Osteoblast (primary cell): ENCODE measurements around the gene NDFIP2. TPM values are rescaled to one million over a fixed set of nuclear protein-coding genes. Genes with fewer than 3 reads are reported as not detected.
A peak's percentile ranks its signal among the peaks of the same experiment; 100 is the strongest.

Experiments
- DNase-seq: peaks from one replicate; pipeline ENCODE4 v3.0.0; 2011; ENCODE audit warnings: low spot score, mixed read lengths; ENCODE audit not compliant: insufficient read length; ENCODE audit errors: missing footprints
- H2AFZ ChIP-seq: 2 replicates; pipeline ENCODE4 v1.6.0; 2011; ENCODE audit warnings: mild to moderate bottlenecking, low read length
- H3K27ac ChIP-seq: 2 replicates; pipeline ENCODE4 v1.5.1; 2011; ENCODE audit warnings: mild to moderate bottlenecking, low read depth, low read length, moderate library complexity
- H3K27me3 ChIP-seq: 2 replicates; pipeline ENCODE4 v1.6.0; 2012; ENCODE audit warnings: mild to moderate bottlenecking, control low read depth, inconsistent platforms, low read length, moderate library complexity; ENCODE audit not compliant: insufficient read depth
- H3K36me3 ChIP-seq: 2 replicates; pipeline ENCODE4 v1.5.1; 2011; ENCODE audit warnings: mild to moderate bottlenecking, low read length, control low read depth, moderate library complexity; ENCODE audit not compliant: insufficient read depth
- H3K4me1 ChIP-seq: 2 replicates; pipeline ENCODE4 v1.5.1; 2011; ENCODE audit warnings: mild to moderate bottlenecking, low read length, control low read depth, moderate library complexity; ENCODE audit not compliant: insufficient read depth
- H3K4me2 ChIP-seq: 2 replicates; pipeline ENCODE4 v1.6.0; 2011; ENCODE audit warnings: mild to moderate bottlenecking, low read length; ENCODE audit not compliant: insufficient read depth
- H3K4me3 ChIP-seq: fragments of 200-600 bp; sonication (generic); 3 replicates; pipeline ENCODE4 v1.5.1; 2012; ENCODE audit warnings: mild to moderate bottlenecking, low read length, inconsistent platforms; ENCODE audit not compliant: insufficient read depth
- H3K79me2 ChIP-seq: 2 replicates; pipeline ENCODE4 v1.6.0; 2012; ENCODE audit warnings: mild to moderate bottlenecking, low read length, control low read depth, inconsistent platforms; ENCODE audit not compliant: insufficient read depth
- H3K9me3 ChIP-seq: 2 replicates; pipeline ENCODE4 v1.5.1; 2011; ENCODE audit warnings: low read depth, low read length, control low read depth
- H4K20me1 ChIP-seq: 2 replicates; pipeline ENCODE4 v1.6.0; 2012; ENCODE audit warnings: mild to moderate bottlenecking, low read length, control low read depth; ENCODE audit not compliant: insufficient read depth
- total RNA-seq: library from RNA; depleted of rRNA; stranded (reverse); fragments of >200 nt; gene quantifications from 2 replicates; pipeline ENCODE4 v1.2.3, GENCODE V29; 2012
- TF ChIP-seq, protein P1 (sequence below): IDR thresholded peaks from 2 replicates; pipeline ENCODE4 v1.5.1; 2011; ENCODE audit warnings: mild to moderate bottlenecking, low read depth, low read length, moderate library complexity; ENCODE audit errors: extremely low read depth

The NDFIP2 gene
- total RNA-seq, 1 donor, result 56.5 TPM

DNA sequence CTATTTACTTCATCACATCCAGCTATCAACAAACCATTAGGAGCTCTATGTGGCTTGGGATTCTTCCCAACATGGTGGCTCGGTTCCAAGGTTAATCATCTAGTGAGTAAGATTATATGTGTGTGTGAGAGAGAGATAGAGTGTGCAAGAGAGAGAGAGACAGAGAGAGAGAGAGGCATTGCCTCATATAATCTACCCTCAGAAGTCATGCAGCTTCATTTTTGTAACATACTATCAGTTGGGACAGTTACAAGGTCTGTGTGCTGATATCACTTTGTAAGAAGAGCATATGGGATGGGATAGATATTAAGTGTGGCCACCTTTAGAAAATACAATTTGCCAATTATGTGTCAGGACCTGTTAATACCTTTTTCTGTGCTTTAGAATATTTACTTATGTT lies 104.1 kb downstream of the NDFIP2 start:
- TF ChIP-seq, protein P1, sequence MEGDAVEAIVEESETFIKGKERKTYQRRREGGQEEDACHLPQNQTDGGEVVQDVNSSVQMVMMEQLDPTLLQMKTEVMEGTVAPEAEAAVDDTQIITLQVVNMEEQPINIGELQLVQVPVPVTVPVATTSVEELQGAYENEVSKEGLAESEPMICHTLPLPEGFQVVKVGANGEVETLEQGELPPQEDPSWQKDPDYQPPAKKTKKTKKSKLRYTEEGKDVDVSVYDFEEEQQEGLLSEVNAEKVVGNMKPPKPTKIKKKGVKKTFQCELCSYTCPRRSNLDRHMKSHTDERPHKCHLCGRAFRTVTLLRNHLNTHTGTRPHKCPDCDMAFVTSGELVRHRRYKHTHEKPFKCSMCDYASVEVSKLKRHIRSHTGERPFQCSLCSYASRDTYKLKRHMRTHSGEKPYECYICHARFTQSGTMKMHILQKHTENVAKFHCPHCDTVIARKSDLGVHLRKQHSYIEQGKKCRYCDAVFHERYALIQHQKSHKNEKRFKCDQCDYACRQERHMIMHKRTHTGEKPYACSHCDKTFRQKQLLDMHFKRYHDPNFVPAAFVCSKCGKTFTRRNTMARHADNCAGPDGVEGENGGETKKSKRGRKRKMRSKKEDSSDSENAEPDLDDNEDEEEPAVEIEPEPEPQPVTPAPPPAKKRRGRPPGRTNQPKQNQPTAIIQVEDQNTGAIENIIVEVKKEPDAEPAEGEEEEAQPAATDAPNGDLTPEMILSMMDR, result no peak
- no peak overlapping the region for H3K27ac ChIP-seq
- H3K79me2 ChIP-seq, result no peaks in the 10 kb centered on the region
- no peak overlapping the region for H3K4me3 ChIP-seq
- no peaks in the 10 kb centered on the region for H3K36me3 ChIP-seq
- H3K27me3 ChIP-seq, result no peaks in the 10 kb centered on the region
- H3K4me2 ChIP-seq, result no peak overlapping the region
- no peaks in the 10 kb centered on the region for H3K4me1 ChIP-seq
- H2AFZ ChIP-seq, result no peak overlapping the region
- DNase-seq, result no peak
- no peaks in the 10 kb centered on the region for H3K9me3 ChIP-seq
- no peaks in the 10 kb centered on the region for H4K20me1 ChIP-seq

DNA sequence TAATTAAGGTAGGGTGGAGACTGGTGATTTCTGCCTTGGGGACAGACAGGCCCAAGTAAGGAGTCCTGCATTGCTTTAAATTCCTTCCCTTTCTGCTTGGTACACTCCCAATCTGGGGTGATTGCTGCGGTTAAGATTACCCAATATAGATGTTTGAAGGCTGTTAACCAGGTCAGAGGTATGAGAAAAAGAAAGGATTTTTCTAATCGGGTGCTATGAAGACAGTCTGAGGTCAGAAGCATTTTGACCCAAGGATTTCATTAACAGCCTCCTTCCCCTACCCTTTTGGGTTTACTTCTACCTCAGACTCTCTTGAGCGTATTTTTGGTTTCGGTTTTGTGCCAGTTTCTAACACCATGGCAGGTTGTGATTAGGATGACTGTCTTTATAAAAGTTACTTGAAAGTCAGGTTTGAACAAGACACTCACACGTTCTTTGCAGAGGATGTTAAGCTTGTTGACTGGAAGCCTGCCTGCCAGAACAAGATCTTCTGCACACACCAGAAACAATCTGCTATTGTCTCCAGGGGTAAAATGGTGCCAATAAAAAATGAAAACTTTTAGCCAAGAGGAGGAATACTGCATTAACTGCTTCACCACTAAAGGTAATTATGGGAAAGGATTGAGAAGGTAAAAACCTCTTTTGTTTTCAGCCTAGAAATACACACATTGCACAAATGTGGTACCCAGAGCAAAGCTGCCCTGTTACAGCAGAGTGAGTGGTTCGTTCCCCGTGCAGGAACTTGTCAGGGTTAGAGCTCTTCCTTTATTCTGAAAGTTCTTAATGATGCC lies 108.8 kb downstream of the NDFIP2 start:
- H4K20me1 ChIP-seq, result no peaks in the 10 kb centered on the region
- H3K9me3 ChIP-seq, result no peaks in the 10 kb centered on the region
- H3K4me2 ChIP-seq, result peak overlapping the region; percentile 65
- peak overlapping the region; percentile 46 for H3K4me3 ChIP-seq
- DNase-seq, result no peak
- H3K27ac ChIP-seq, result no peak overlapping the region
- H3K79me2 ChIP-seq, result no peaks in the 10 kb centered on the region
- peaks cover 16% of the 10 kb centered on the region for H3K4me1 ChIP-seq
- TF ChIP-seq, protein P1, result no peak
- H2AFZ ChIP-seq, result no peak overlapping the region
- H3K27me3 ChIP-seq, result no peaks in the 10 kb centered on the region
- no peaks in the 10 kb centered on the region for H3K36me3 ChIP-seq

DNA sequence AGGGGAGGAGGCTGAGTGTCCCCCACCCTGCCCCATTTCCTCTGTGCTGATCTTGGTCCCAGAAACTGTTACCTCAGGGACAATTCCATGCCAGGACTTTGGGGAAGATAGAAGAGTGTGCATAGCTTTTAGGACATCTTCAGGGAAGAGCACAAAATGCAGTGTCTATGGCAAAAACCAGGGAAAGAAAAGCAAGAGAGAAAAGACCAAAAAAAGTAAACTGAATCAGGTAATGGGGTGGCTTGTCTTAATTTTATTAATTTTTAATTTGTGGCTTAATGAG lies 109.4 kb downstream of the NDFIP2 start:
- Histone ChIP-seq H4K20me1 (no peaks in the 10 kb centered on the region), H3K27ac (no peak overlapping the region), H3K79me2 (no peaks in the 10 kb centered on the region)

DNA sequence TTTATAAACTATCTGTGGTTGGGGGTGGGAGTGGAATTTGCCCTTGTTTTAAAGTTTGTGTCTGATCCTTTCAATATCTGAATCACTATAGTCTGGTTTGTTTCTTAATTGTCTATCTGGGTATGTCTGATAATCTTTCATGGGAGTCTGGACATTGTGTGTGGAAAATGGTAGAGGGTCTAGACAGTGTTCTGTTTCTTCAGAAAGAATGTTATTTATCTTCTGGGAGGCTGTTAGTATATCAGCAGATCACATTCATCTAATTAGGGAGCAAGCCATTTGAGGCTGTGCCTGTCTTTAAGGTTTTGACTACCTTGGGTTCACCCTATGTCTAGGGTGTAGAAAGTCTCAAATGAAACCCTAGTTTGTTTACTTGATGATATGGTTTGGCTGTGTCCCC lies 110.5 kb downstream of the NDFIP2 start:
- no peak overlapping the region for H3K4me2 ChIP-seq
- no peak overlapping the region for H3K4me3 ChIP-seq
- DNase-seq, result no peak
- no peaks in the 10 kb centered on the region for H3K36me3 ChIP-seq
- no peaks in the 10 kb centered on the region for H3K27me3 ChIP-seq
- H3K4me1 ChIP-seq, result peaks cover 16% of the 10 kb centered on the region
- H4K20me1 ChIP-seq, result no peaks in the 10 kb centered on the region
- TF ChIP-seq, protein P1, result no peak
- H3K9me3 ChIP-seq, result no peaks in the 10 kb centered on the region
- no peaks in the 10 kb centered on the region for H3K79me2 ChIP-seq
- no peak overlapping the region for H2AFZ ChIP-seq
- H3K27ac ChIP-seq, result no peak overlapping the region

More for the DNA sequence above, 109.4 kb downstream of the NDFIP2 start:
- Histone ChIP-seq H3K9me3 (no peaks in the 10 kb centered on the region), H3K36me3 (no peaks in the 10 kb centered on the region), H3K4me3 (no peak overlapping the region), H2AFZ (no peak overlapping the region), H3K27me3 (no peaks in the 10 kb centered on the region), H3K4me2 (peak overlapping the region; percentile 65), H3K4me1 (peaks cover 16% of the 10 kb centered on the region)
- no peak for DNase-seq
- TF ChIP-seq, protein P1, result no peak
